ENCODE results near the gene TDG.

The TDG gene

DNA sequence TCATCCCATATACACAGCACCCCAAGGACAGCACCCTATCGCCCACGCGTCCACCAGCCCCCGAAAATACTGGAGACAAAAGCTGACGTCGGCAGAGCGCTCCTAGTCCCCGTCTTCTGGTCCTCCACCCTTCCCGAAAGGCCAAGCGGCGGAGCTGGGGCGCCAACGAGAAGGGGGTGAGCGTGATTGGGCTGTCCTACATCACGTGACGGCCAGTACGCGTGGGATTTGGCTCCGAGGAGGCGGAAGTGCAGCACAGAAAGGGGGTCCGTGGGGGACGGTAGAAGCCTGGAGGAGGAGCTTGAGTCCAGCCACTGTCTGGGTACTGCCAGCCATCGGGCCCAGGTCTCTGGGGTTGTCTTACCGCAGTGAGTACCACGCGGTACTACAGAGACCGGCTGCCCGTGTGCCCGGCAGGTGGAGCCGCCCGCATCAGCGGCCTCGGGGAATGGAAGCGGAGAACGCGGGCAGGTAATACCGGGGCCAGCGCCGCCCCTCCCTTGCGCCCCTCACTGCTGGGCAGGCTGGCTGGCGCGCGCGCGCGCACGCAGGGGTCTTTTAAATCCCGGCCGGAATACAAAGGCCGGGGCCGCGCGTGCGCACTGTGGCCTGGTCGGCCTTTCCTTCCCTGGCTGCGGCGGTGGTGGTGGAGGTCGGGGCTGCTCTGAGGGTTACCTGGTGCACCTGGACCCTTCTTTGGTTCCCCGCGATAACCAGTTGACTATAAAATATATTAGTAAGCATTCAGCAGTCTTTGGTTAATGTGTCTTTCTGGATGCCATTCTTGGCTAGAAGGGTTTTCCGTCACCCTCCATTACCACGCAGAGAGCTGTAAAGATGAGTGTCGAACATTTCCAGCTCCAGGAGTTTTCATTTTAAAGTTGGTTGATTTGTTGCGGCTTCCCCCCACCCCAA is at the start of gene TDG:
TSS of gene TDG (plus strand) at position 283 of the 915 bp plus-strand sequence. CDS start at position 449, 166 bp downstream.
- peak within 1 kb of the TSS; percentile 85 for H3K9ac ChIP-seq (ENCODE audit: low read depth, low read length)
- H3K9me3 ChIP-seq (ENCODE audit: control insufficient read depth, insufficient read depth, low read length) = no peaks in the 10 kb centered on the region
- no peaks in the 10 kb centered on the region for H3K36me3 ChIP-seq (ENCODE audit: insufficient read depth, low read length)
- H3K4me1 ChIP-seq (ENCODE audit: insufficient read depth, low read length) = peaks cover 5% of the 10 kb centered on the region; the same call in 1 of the 2 replicates

DNA sequence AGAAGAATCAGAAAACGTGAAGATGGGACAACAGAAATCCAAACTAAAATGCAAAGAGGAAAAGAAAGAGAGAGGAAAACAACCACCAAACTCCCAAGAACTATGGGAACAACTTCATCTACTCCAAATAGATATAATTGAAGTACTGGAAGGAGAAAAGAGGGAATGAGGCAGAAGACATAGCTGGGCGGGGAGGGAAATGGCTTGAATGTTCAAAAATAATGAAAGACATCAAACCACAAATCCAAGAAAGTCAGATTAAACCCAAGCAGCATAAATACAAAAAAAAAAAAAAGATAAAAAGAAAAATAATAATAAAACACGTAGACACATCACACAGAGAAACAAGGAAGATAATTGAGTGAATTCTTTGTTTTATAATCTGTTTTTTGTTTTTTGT is 47.8 kb upstream of the TDG start:
- Histone ChIP-seq H3K36me3 (ENCODE audit: insufficient read depth, low read length) (no peaks in the 10 kb centered on the region), H3K4me1 (ENCODE audit: insufficient read depth, low read length) (no peaks in the 10 kb centered on the region), H3K9ac (ENCODE audit: low read depth, low read length) (no peak overlapping the region), H3K9me3 (ENCODE audit: control insufficient read depth, insufficient read depth, low read length) (no peaks in the 10 kb centered on the region)

DNA sequence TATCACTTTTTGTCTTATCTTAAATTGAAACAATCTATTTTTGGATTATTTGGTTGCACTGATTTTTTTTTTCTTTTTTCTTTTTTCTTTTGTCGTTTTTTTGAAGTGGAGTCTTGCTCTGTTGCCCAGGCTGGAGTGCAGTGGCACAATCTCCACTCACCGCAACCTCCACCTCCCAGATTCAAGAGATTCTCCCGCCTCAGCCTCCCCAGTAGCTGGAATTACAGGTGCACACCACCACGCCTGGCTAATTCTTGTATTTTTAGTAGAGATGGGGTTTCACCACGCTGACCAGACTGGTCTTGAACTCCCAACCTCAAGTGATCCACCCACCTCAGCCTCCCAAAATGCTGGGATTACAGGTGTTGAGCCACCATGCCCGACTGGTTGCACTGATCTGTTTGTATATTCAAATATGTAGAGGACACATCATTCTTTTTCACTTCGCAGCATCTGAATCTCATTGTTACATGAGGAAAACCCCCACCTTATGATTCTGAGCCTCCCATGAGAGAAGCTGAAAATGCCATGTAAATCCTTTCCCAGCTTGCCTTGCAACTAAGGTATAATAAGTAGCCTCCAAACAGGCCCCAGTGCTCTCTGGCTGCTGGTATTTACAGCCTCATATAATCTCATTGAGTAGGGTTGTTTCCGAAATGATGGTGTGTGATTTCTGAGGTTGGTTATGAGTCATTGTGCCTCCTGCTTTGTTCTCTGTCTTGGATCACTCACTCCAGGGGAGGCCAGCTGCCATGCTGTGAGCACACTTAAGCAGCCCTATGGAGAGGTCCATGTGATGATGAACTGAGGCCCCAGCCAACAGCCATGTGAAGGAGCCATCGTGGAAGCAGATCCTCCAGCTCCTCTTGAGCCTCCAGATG is 40.7 kb upstream of the TDG start:
- no peak overlapping the region for H3K9ac ChIP-seq (ENCODE audit: low read depth, low read length)
- no peaks in the 10 kb centered on the region for H3K36me3 ChIP-seq (ENCODE audit: insufficient read depth, low read length)
- H3K4me1 ChIP-seq (ENCODE audit: insufficient read depth, low read length) = peaks cover 4% of the 10 kb centered on the region; the same call in 1 of the 2 replicates
- H3K9me3 ChIP-seq (ENCODE audit: control insufficient read depth, insufficient read depth, low read length) = no peaks in the 10 kb centered on the region

DNA sequence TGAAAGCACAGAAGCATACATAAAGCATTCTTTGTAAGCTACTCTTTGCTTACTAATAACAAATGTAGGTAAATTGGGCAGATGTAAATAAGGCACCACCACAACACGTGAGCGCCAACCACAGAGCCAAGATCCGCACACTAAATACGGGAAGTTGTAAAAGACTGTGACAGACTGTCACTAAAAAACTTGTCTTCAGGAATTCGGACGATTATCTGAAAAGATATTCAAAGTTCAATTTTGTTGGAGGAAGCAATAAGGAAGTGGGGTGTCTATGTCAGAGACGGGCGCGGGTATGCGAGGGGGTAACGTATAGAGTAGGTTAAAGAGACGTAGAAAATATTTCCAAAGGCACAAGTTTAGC is 37.0 kb upstream of the TDG start:
- H3K4me1 ChIP-seq (ENCODE audit: insufficient read depth, low read length) = peaks cover 12% of the 10 kb centered on the region
- no peaks in the 10 kb centered on the region for H3K9me3 ChIP-seq (ENCODE audit: control insufficient read depth, insufficient read depth, low read length)
- H3K36me3 ChIP-seq (ENCODE audit: insufficient read depth, low read length) = peaks cover 9% of the 10 kb centered on the region; the same call in 1 of the 2 replicates
- H3K9ac ChIP-seq (ENCODE audit: low read depth, low read length) = peak overlapping the region; percentile 91

DNA sequence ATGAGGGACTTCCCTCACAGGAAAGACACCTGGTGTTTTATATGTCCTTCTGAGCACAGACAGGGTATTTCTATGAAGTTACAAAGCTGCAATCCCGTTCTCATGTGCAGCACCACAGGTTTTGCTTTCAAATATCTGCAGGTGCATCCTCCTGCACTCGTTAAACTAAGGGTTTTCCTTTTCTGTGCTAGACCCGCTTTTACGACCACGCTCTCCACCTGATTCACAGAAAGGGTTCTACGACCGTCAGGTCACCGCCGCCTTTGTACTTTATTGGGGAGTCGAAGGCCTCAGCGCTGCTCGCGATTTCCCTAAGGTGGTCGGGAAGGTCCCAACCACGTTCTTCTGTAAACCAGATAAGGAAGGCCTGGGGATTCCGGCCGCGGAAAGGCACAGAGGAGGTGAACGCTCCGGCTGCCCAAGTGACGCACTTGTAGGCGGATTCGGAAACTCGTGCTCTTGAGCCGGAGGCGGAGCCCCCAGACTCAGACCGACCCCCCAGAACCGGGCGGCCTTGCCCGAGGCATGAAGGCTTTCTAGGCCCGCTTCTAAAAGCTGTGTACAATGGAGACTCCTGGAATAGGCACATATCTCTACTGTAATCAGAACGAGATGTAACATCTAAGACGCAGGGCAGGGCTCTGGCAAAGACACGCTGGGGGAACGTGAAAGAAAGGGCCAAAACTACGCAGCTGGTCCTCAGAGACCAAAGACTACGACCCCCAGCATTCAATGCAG is 36.5 kb upstream of the TDG start:
- H3K9ac ChIP-seq (ENCODE audit: low read depth, low read length) = peak overlapping the region; percentile 91
- H3K4me1 ChIP-seq (ENCODE audit: insufficient read depth, low read length) = peaks cover 12% of the 10 kb centered on the region
- H3K9me3 ChIP-seq (ENCODE audit: control insufficient read depth, insufficient read depth, low read length) = no peaks in the 10 kb centered on the region
- H3K36me3 ChIP-seq (ENCODE audit: insufficient read depth, low read length) = peaks cover 14% of the 10 kb centered on the region

DNA sequence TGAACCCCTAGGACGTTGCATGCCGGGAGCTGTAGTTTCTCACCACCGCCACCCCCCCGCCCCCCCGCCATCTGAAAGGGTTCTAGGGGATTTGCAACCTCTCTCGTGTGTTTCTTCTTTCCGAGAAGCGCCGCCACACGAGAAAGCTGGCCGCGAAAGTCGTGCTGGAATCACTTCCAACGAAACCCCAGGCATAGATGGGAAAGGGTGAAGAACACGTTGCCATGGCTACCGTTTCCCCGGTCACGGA is 36.0 kb upstream of the TDG start:
- Histone ChIP-seq H3K4me1 (ENCODE audit: insufficient read depth, low read length) (peaks cover 12% of the 10 kb centered on the region), H3K9ac (ENCODE audit: low read depth, low read length) (peak overlapping the region; percentile 91)

DNA sequence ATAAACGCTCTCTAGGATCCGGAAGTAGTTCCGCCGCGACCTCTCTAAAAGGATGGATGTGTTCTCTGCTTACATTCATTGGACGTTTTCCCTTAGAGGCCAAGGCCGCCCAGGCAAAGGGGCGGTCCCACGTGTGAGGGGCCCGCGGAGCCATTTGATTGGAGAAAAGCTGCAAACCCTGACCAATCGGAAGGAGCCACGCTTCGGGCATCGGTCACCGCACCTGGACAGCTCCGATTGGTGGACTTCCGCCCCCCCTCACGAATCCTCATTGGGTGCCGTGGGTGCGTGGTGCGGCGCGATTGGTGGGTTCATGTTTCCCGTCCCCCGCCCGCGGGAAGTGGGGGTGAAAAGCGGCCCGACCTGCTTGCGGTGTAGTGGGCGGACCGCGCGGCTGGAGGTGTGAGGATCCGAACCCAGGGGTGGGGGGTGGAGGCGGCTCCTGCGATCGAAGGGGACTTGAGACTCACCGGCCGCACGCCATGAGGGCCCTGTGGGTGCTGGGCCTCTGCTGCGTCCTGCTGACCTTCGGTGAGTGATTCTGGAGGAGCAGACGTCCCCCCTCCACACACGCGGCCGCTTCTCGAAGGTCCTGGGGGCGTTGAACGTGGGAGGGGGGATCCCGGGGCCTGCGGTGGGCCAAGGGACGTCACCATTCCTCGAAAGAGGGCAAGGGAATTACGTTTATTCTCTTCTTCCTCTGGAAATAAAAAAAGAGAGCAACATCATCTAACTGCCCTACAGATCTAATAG is 35.5 kb upstream of the TDG start, which contains the start of gene HSP90B1:
TSS of gene HSP90B1 (plus strand) at position 377 of the 753 bp plus-strand sequence. CDS start at position 483, 106 bp downstream.
- Histone ChIP-seq H3K36me3 (ENCODE audit: insufficient read depth, low read length) (peaks cover 21% of the 10 kb centered on the region), H3K9me3 (ENCODE audit: control insufficient read depth, insufficient read depth, low read length) (no peaks in the 10 kb centered on the region), H3K4me1 (ENCODE audit: insufficient read depth, low read length) (peaks cover 12% of the 10 kb centered on the region), H3K9ac (ENCODE audit: low read depth, low read length) (peak within 1 kb of the TSS; percentile 91)

More for the DNA sequence above, 36.0 kb upstream of the TDG start:
- H3K36me3 ChIP-seq (ENCODE audit: insufficient read depth, low read length) = peaks cover 17% of the 10 kb centered on the region
- H3K9me3 ChIP-seq (ENCODE audit: control insufficient read depth, insufficient read depth, low read length) = no peaks in the 10 kb centered on the region

DNA sequence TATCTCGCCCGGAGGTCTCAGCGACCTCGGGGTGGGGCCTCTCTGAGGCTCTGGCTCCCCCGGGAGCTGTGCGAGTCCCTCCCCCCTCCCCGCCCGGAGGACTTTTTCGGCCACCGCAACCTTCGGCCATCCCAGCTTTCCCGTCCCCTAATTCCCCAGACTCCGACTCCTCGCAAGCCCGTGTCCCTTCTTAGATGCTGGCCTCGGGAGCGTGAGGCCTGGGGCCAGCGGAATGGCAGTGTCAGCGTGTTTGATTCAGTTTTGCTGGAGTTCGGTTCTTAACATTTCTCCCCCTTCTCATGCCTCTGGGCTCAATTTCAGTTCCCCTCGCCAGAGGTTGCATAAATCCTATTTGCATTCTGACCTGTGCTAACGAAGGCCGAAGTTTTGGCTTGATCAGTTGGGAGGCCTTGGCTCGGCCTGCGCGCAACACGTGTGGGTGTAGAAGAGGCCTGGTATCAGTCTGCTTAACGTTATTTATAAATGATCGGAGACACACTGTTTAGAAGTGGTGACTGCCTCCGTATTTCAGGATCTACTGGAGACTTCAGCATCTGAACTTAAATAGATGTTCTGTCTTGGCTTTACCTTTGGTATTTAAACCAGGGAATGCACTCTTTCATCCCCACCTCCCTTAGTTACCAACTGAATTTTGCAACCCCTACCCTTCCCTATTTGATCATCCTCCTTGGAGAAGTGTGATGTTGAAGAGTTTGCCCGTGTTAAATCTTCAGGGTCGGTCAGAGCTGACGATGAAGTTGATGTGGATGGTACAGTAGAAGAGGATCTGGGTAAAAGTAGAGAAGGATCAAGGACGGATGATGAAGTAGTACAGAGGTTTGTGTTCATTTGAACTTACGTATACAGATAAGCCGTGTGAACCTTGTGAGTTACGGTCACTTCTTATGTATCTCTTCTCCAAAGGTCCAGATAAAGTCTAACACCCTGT is 34.6 kb upstream of the TDG start:
- peak overlapping the region; percentile 71 for H3K9ac ChIP-seq (ENCODE audit: low read depth, low read length)
- peaks cover 9% of the 10 kb centered on the region; the same call in 1 of the 2 replicates for H3K4me1 ChIP-seq (ENCODE audit: insufficient read depth, low read length)
- no peaks in the 10 kb centered on the region for H3K9me3 ChIP-seq (ENCODE audit: control insufficient read depth, insufficient read depth, low read length)
- peaks cover 29% of the 10 kb centered on the region for H3K36me3 ChIP-seq (ENCODE audit: insufficient read depth, low read length)

DNA sequence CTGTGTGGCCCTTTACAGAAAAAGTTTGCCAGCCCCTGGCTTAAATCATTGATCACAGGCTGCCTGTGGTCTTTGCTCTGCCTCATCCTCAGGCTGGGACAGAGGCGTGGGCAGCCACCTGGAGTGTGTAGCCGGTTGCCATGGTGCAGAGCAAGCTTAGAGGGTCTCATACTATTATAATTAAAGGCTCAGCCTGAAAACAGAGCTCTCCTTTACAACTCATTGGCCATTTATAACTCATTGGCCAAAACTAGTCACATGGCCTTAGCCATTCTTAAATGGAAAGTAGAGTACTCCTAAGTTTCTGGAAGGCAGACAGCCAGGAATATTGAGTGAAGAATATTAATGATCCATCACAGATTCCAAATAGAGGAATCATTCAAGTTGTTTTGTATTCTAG is 32.4 kb upstream of the TDG start:
- no peaks in the 10 kb centered on the region for H3K9me3 ChIP-seq (ENCODE audit: control insufficient read depth, insufficient read depth, low read length)
- no peak overlapping the region for H3K9ac ChIP-seq (ENCODE audit: low read depth, low read length)
- peaks cover 9% of the 10 kb centered on the region; the same call in 1 of the 2 replicates for H3K4me1 ChIP-seq (ENCODE audit: insufficient read depth, low read length)
- peaks cover 41% of the 10 kb centered on the region for H3K36me3 ChIP-seq (ENCODE audit: insufficient read depth, low read length)

DNA sequence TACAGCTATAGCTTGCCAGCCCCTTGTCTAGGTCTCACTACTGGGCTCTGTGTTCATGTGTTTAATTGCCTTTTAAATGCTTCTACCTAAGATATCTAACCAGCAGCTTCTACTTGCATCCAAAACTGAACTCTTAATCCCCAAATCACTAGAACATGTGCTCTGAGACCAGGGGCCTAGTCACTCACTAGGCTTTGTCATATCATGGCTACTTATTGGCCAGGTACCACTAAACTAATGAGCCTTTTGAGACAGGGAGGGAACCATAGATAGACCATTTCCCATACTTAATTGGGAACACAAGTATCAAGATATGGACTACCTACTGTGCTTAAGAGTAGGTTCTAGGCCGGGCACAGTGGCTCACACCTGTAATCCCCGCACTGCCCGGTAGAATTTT is 29.0 kb upstream of the TDG start:
- Histone ChIP-seq H3K36me3 (ENCODE audit: insufficient read depth, low read length) (peaks cover 61% of the 10 kb centered on the region), H3K4me1 (ENCODE audit: insufficient read depth, low read length) (peaks cover 8% of the 10 kb centered on the region; the same call in 1 of the 2 replicates), H3K9me3 (ENCODE audit: control insufficient read depth, insufficient read depth, low read length) (no peaks in the 10 kb centered on the region), H3K9ac (ENCODE audit: low read depth, low read length) (no peak overlapping the region)

DNA sequence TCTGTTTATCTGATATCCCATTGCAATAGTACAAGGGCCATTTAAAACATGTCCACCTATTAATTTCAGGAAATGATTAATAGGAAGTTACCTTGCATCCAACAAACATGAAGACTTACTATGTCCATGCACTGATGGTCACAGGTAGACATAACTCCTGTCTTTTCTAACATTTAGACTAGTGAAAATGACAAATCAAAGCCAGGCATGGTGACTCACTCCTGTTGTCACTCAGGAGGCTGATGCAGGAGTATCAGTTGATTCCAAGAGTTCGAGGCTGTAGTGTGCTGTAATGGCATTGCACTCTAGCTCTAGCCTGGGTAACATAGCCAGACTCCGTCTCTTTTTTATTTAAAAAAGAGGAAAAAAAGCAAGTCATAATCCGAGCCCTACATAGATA is 20.7 kb upstream of the TDG start:
- Histone ChIP-seq H3K9me3 (ENCODE audit: control insufficient read depth, insufficient read depth, low read length) (no peaks in the 10 kb centered on the region), H3K9ac (ENCODE audit: low read depth, low read length) (no peak overlapping the region), H3K4me1 (ENCODE audit: insufficient read depth, low read length) (no peaks in the 10 kb centered on the region), H3K36me3 (ENCODE audit: insufficient read depth, low read length) (peaks cover 51% of the 10 kb centered on the region)

DNA sequence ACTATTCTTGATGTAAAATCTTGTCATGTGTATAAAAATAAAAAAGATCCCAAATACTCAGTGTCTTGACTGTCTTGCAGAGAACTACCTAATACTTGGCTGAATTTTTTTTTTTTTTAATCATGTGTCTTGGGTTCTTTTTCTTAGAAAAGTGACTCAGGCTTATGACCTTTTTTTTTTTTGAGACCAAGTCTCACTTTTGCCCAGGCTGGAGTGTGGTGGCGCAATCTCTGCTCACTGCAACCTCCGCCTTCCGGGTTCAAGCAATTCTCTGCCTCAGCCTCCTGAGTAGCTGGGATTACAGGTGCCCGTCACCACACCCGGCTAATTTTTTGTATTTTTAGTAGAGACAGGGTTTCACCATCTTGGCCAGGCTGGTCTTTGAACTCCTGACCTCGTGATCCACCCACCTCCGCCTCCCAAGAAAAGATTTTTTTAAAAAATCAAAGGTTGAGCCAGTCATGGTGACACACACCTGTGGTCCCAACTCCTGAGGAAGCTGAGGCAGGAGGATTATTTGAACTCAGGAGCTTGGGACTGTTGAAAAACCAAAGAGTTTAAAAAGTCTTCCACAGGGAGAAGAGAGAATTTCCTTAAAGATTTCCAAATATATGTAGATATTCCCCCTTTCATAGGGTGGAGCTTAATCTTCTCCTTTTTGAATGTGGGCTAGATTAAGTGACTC is 17.7 kb upstream of the TDG start:
- Histone ChIP-seq H3K9me3 (ENCODE audit: control insufficient read depth, insufficient read depth, low read length) (no peaks in the 10 kb centered on the region), H3K9ac (ENCODE audit: low read depth, low read length) (no peak overlapping the region), H3K4me1 (ENCODE audit: insufficient read depth, low read length) (no peaks in the 10 kb centered on the region), H3K36me3 (ENCODE audit: insufficient read depth, low read length) (peaks cover 45% of the 10 kb centered on the region)
